OCI-LY7 (cell line): Measurements from ENCODE around the gene PPIL6. TPM values are rescaled to one million over a fixed set of nuclear protein-coding genes. Genes with fewer than 3 reads are reported as not detected.

Experiments used
- BruUV-seq: library from RNA; stranded (reverse); fragments of 400-500 nt; replicated peaks from 2 replicates; lab custom pipeline; 2021; lab: Mats Ljungman, UMichigan
- CTCF ChIA-PET: fragments of 300-600 bp; sonication (Branson Sonifier 250); formaldehyde crosslinking; loops from one replicate; lab custom pipeline; 2022; ENCODE audit warnings: antibody characterized with exemption; ENCODE audit not compliant: unreplicated experiment; lab: Charles Lee
- POLR2A ChIA-PET: fragments of 300-600 bp; sonication (Branson Sonifier 250); formaldehyde crosslinking; loops from one replicate; lab custom pipeline; 2022; ENCODE audit warnings: antibody characterized with exemption; lab: Charles Lee
- DNase-seq: peaks from one replicate; pipeline ENCODE4 v3.0.0-alpha.2; 2015; ENCODE audit warnings: low spot score
- H2AFZ ChIP-seq: fragments of 200-600 bp; sonication (generic), shearing (Covaris generic); 2 replicates; pipeline ENCODE4 v1.6.1; 2014; ENCODE audit warnings: mild to moderate bottlenecking, antibody characterized with exemption, low read length, moderate library complexity
- H3K27ac ChIP-seq: fragments of 200-600 bp; sonication (generic); 2 replicates; pipeline ENCODE4 v1.5.1; 2014; ENCODE audit warnings: mixed run types, low read depth, mild to moderate bottlenecking, moderate library complexity, low read length, inconsistent platforms; ENCODE audit not compliant: poor library complexity, severe bottlenecking
- H3K36me3 ChIP-seq: fragments of 200-600 bp; sonication (generic); 2 replicates; pipeline ENCODE4 v1.6.1; 2014; ENCODE audit warnings: mild to moderate bottlenecking, antibody characterized with exemption, low read length, moderate library complexity, mixed read lengths; ENCODE audit not compliant: insufficient read depth
- H3K4me1 ChIP-seq: fragments of 200-600 bp; sonication (generic); 2 replicates; pipeline ENCODE4 v1.5.1; 2014; ENCODE audit warnings: mild to moderate bottlenecking, low read length; ENCODE audit not compliant: insufficient read depth, poor library complexity, severe bottlenecking
- H3K4me2 ChIP-seq: fragments of 200-600 bp; sonication (generic); 2 replicates; pipeline ENCODE4 v1.6.1; 2014; ENCODE audit warnings: mild to moderate bottlenecking, low read length
- H3K4me3 ChIP-seq: fragments of 200-600 bp; sonication (generic); 2 replicates; pipeline ENCODE4 v1.5.1; 2014; ENCODE audit warnings: mild to moderate bottlenecking, low read depth, low read length; ENCODE audit not compliant: poor library complexity, severe bottlenecking
- H3K79me2 ChIP-seq: fragments of 200-600 bp; sonication (generic); 2 replicates; pipeline ENCODE4 v1.6.1; 2016; ENCODE audit warnings: low read depth, mild to moderate bottlenecking, low read length, moderate library complexity, mixed read lengths; ENCODE audit not compliant: insufficient read depth
- H3K9me2 ChIP-seq: fragments of 200-600 bp; sonication (generic); 2 replicates; pipeline ENCODE4 v1.6.1; 2016; ENCODE audit warnings: mild to moderate bottlenecking, low read length, mixed read lengths; ENCODE audit not compliant: insufficient read depth
- H3K9me3 ChIP-seq: fragments of 200-600 bp; sonication (generic); 2 replicates; pipeline ENCODE4 v1.6.1; 2014; ENCODE audit warnings: mild to moderate bottlenecking, mixed run types, low read length, mixed read lengths
- H4K20me1 ChIP-seq: fragments of 200-600 bp; sonication (generic); 2 replicates; pipeline ENCODE4 v1.6.1; 2014; ENCODE audit warnings: mild to moderate bottlenecking, antibody characterized with exemption, low read length, moderate library complexity, mixed read lengths; ENCODE audit not compliant: insufficient read depth
- CTCF ChIP-seq: fragments of 200-600 bp; sonication (generic); conservative IDR thresholded peaks from 2 replicates; pipeline ENCODE4 v1.5.1; 2014; ENCODE audit warnings: mild to moderate bottlenecking, antibody characterized with exemption, low read length, moderate library complexity, mixed read lengths
- EZH2phosphoT487 ChIP-seq: fragments of 200-600 bp; sonication (generic); IDR thresholded peaks from 2 replicates; pipeline ENCODE4 v1.6.1; 2018; ENCODE audit warnings: low read depth, borderline replicate concordance, mild to moderate bottlenecking, mixed run types, antibody characterized with exemption, low read length, moderate library complexity, mixed read lengths
- intact Hi-C: fragments of 100-400 bp; cut with micrococcal nuclease; formaldehyde crosslinking; loops from one replicate; pipeline ENCODE4 v1.10.0; 2022; ENCODE audit not compliant: unreplicated experiment
- total RNA-seq, 2 experiments: library from RNA; depleted of rRNA in 1 of 2; stranded (reverse); fragments of >200 nt in 1 of 2; shearing (Covaris generic) in 1 of 2; gene quantifications; 2 replicates each; pipeline ENCODE4 v1.2.3, GENCODE V29; 2014 to 2022

PPIL6 gene
- total RNA-seq, 2 experiments from 2014 or later = 1.6 to 1.7 TPM

GRCh38 chr6:109372130-109372529 is 68.3 kb downstream of the PPIL6 start:
- H3K27ac ChIP-seq = no peak overlapping the region

GRCh38 chr6:109370792-109371191 is 69.6 kb downstream of the PPIL6 start:
- intact Hi-C loops = no loop called here
- DNase-seq = no peak
- no TSS peak for BruUV-seq
- Histone ChIP-seq H4K20me1 (peaks cover 9% of the 10 kb centered on the region; the same call in 1 of the 2 replicates), H3K9me2 (no peaks in the 10 kb centered on the region), H3K4me3 (no peak overlapping the region), H3K27ac (no peak overlapping the region), H2AFZ (no peak overlapping the region), H3K36me3 (peaks cover 97% of the 10 kb centered on the region), H3K79me2 (no peaks in the 10 kb centered on the region; the same call in 1 of the 2 replicates), H3K4me1 (no peaks in the 10 kb centered on the region), H3K4me2 (no peak overlapping the region), H3K9me3 (no peaks in the 10 kb centered on the region)
- POLR2A ChIA-PET = interaction anchor here (0.7 to 1.3 kb wide), 2 partner anchors 14 to 15 kb away, joined by 3 to 5 read pairs; no protein-coding TSS in a partner anchor
- CTCF ChIA-PET = no interaction called here
- no peak for TF ChIP-seq EZH2phosphoT487
- no peak for TF ChIP-seq CTCF

More at GRCh38 chr6:109372130-109372529, 68.3 kb downstream of the PPIL6 start:
- POLR2A ChIA-PET = interaction anchor here (0.6 to 0.9 kb wide), 3 partner anchors 29 to 535 kb away, joined by 3 to 8 read pairs (median 5); no protein-coding TSS in a partner anchor
- H3K9me3 ChIP-seq = no peaks in the 10 kb centered on the region
- CTCF ChIA-PET = no interaction called here
- no peak overlapping the region for H3K4me2 ChIP-seq
- H3K36me3 ChIP-seq = peaks cover 97% of the 10 kb centered on the region
- H2AFZ ChIP-seq = no peak overlapping the region
- no TSS peak for BruUV-seq
- intact Hi-C loops = no loop called here
- no peak overlapping the region for H3K4me3 ChIP-seq
- no peak for DNase-seq
- no peak for TF ChIP-seq EZH2phosphoT487
- no peak for TF ChIP-seq CTCF
- H3K79me2 ChIP-seq = no peaks in the 10 kb centered on the region; the same call in 1 of the 2 replicates
- no peaks in the 10 kb centered on the region for H3K4me1 ChIP-seq
- H4K20me1 ChIP-seq = peaks cover 9% of the 10 kb centered on the region; the same call in 1 of the 2 replicates
- H3K9me2 ChIP-seq = no peaks in the 10 kb centered on the region

GRCh38 chr6:109370336-109370735 is 70.1 kb downstream of the PPIL6 start:
- TF ChIP-seq EZH2phosphoT487 = no peak
- Histone ChIP-seq H4K20me1 (peaks cover 9% of the 10 kb centered on the region; the same call in 1 of the 2 replicates), H3K9me2 (no peaks in the 10 kb centered on the region), H3K9me3 (no peaks in the 10 kb centered on the region), H2AFZ (no peak overlapping the region), H3K4me3 (no peak overlapping the region), H3K79me2 (no peaks in the 10 kb centered on the region), H3K4me2 (no peak overlapping the region), H3K4me1 (no peaks in the 10 kb centered on the region), H3K36me3 (peaks cover 97% of the 10 kb centered on the region), H3K27ac (no peak overlapping the region)
- ChIA-PET POLR2A (interaction anchor here (0.7 to 1.3 kb wide), 2 partner anchors 15 kb away, joined by 3 to 5 read pairs; no protein-coding TSS in a partner anchor), CTCF (no interaction called here)
- intact Hi-C loops = no loop called here
- no TSS peak for BruUV-seq
- DNase-seq = no peak
